ENCODE results near the gene CDRT15L2. TPM values are rescaled to one million over a fixed set of nuclear protein-coding genes. Genes with fewer than 3 reads are reported as not detected.
"Not testable (repeated sequence)": the region's sequence is repeated elsewhere in the genome, so short reads cannot be mapped to it uniquely, and the experiment has no call there.

The CDRT15L2 gene
- total and polyA plus RNA-seq, 8 donors = not detected

GRCh38 chr17:20588744-20589453, 9.4 kb downstream of the CDRT15L2 start:
- DNase-seq (peak in 2 of 4 donors; percentile 15 to 49), ATAC-seq (peak; percentile 40)
- H3K4me1 ChIP-seq; intact Hi-C loops (cut with DNase I); H3K27ac ChIP-seq; H3K9me3 ChIP-seq; H3K4me3 ChIP-seq; H3K36me3 ChIP-seq: not testable (repeated sequence)
- H3K27me3 ChIP-seq = peaks cover 4 to 29% of the 10 kb centered on the region in 2 donors

- H3K4me3 ChIP-seq; H3K27ac ChIP-seq; H3K4me1 ChIP-seq; H3K9me3 ChIP-seq; ATAC-seq; intact Hi-C loops (cut with DNase I); DNase-seq; H3K36me3 ChIP-seq: not testable (repeated sequence)
- H3K27me3 ChIP-seq = peaks cover 4 to 29% of the 10 kb centered on the region in 2 donors
Measured at GRCh38 chr17:20589454-20589810, 9.9 kb downstream of the CDRT15L2 start.

- H3K4me3 ChIP-seq, H3K27ac ChIP-seq: not testable (repeated sequence)
Measured at GRCh38 chr17:20591040-20591439, 11.5 kb downstream of the CDRT15L2 start.

GRCh38 chr17:20605568-20605967, 26.0 kb downstream of the CDRT15L2 start:
- intact Hi-C loops (cut with DNase I) = not testable (repeated sequence)

More at GRCh38 chr17:20591040-20591439, 11.5 kb downstream of the CDRT15L2 start:
- ATAC-seq; H3K9me3 ChIP-seq; H3K4me1 ChIP-seq; H3K36me3 ChIP-seq; DNase-seq; intact Hi-C loops (cut with DNase I): not testable (repeated sequence)
- H3K27me3 ChIP-seq = peaks cover 4 to 29% of the 10 kb centered on the region in 2 donors

GRCh38 chr17:20609490-20609889, 30.0 kb downstream of the CDRT15L2 start:
- H3K36me3 ChIP-seq; DNase-seq; H3K27me3 ChIP-seq; H3K9me3 ChIP-seq; intact Hi-C loops (cut with DNase I); H3K4me3 ChIP-seq; ATAC-seq; H3K27ac ChIP-seq; H3K4me1 ChIP-seq: not testable (repeated sequence)

More at GRCh38 chr17:20605568-20605967, 26.0 kb downstream of the CDRT15L2 start:
- not testable (repeated sequence) for ATAC-seq, H3K4me1 ChIP-seq, H3K4me3 ChIP-seq, H3K9me3 ChIP-seq, H3K36me3 ChIP-seq, H3K27ac ChIP-seq, DNase-seq, H3K27me3 ChIP-seq

- Histone ChIP-seq H3K4me1 (no peaks in the 10 kb centered on the region), H3K36me3 (no peaks in the 10 kb centered on the region), H3K27ac (no peak overlapping the region), H3K9me3 (no peaks in the 10 kb centered on the region), H3K4me3 (no peak overlapping the region), H3K27me3 (no peaks in the 10 kb centered on the region)
- intact Hi-C loops (cut with DNase I) = no loop called here
- DNase-seq = no peak
- no peak for ATAC-seq
- TF ChIP-seq CTCF (IDR thresholded peaks at IDR 0.05) = no peak
Measured at GRCh38 chr17:20611309-20611708, 31.8 kb downstream of the CDRT15L2 start.

GRCh38 chr17:20612635-20613034, 33.1 kb downstream of the CDRT15L2 start:
- no peaks in the 10 kb centered on the region for H3K36me3 ChIP-seq
- H3K27ac ChIP-seq = no peak overlapping the region
- ATAC-seq (no peak), DNase-seq (no peak)
- H3K4me3 ChIP-seq = no peak overlapping the region
- no peaks in the 10 kb centered on the region for H3K27me3 ChIP-seq
- H3K9me3 ChIP-seq = no peaks in the 10 kb centered on the region
- no peak for TF ChIP-seq CTCF (IDR thresholded peaks at IDR 0.05)
- H3K4me1 ChIP-seq = no peaks in the 10 kb centered on the region
- intact Hi-C loops (cut with DNase I) = no loop called here

GRCh38 chr17:20613248-20613647, 33.7 kb downstream of the CDRT15L2 start:
- Histone ChIP-seq H3K4me1 (no peaks in the 10 kb centered on the region), H3K9me3 (no peaks in the 10 kb centered on the region), H3K36me3 (no peaks in the 10 kb centered on the region), H3K27ac (no peak overlapping the region), H3K4me3 (no peak overlapping the region), H3K27me3 (no peaks in the 10 kb centered on the region)
- intact Hi-C loops (cut with DNase I) = no loop called here
- DNase-seq (no peak), ATAC-seq (no peak)
- no peak for TF ChIP-seq CTCF (IDR thresholded peaks at IDR 0.05)

Measured in left lung (tissue), 10 donors.